Neutrophil (primary cell): ENCODE results near the gene RAB14.
A peak's percentile ranks its signal among the peaks of the same experiment; 100 is the strongest.

Experiments used
- H3K27ac ChIP-seq: fragments of 200-600 bp; sonication (generic); 2 replicates; pipeline ENCODE4 v1.5.1; 2016; ENCODE audit warnings: mild to moderate bottlenecking, moderate library complexity
- H3K27me3 ChIP-seq: fragments of 200-600 bp; sonication (generic); 2 replicates; pipeline ENCODE4 v1.6.0; 2016; ENCODE audit warnings: mild to moderate bottlenecking
- H3K36me3 ChIP-seq: fragments of 200-600 bp; sonication (generic); 2 replicates; pipeline ENCODE4 v1.5.1; 2017
- H3K4me1 ChIP-seq, 2 experiments: fragments of 200-600 bp in 1 of 2; sonication (generic) in 1 of 2; 1 replicate in 1 of 2; 2 replicates in 1 of 2; pipeline versions ENCODE4 v1.5.1 to v1.6.1; 2013 to 2016; ENCODE audit warnings: low read depth in 1 of 2, low read length in 1 of 2, mild to moderate bottlenecking in 1 of 2, moderate library complexity in 1 of 2; ENCODE audit not compliant: control insufficient read depth in 1 of 2, insufficient read depth in 1 of 2
- H3K4me3 ChIP-seq, 2 experiments: fragments of 200-600 bp in 1 of 2; sonication (generic) in 1 of 2; 1 replicate in 1 of 2; 2 replicates in 1 of 2; pipeline ENCODE4 v1.5.1; 2013 to 2016; ENCODE audit warnings: low read depth in 1 of 2, low read length in 1 of 2, mild to moderate bottlenecking in 1 of 2, moderate library complexity in 1 of 2
- H3K9me3 ChIP-seq: fragments of 200-600 bp; sonication (generic); 2 replicates; pipeline ENCODE4 v1.5.1; 2016
- TF ChIP-seq, protein P1 (sequence below): fragments of 200-600 bp; sonication (generic); IDR thresholded peaks from 2 replicates; pipeline ENCODE4 v1.5.1; 2016; ENCODE audit warnings: antibody characterized with exemption

RAB14 gene

GRCh38 chr9:121197132-121197531 lies 4.5 kb downstream of the RAB14 start:
- Histone ChIP-seq H3K27me3 (no peaks in the 10 kb centered on the region), H3K4me3 (no peak overlapping the region), H3K4me1 (peaks cover 59 to 84% of the 10 kb centered on the region in 2 experiments), H3K36me3 (no peaks in the 10 kb centered on the region), H3K9me3 (no peaks in the 10 kb centered on the region), H3K27ac (no peak overlapping the region)
- TF ChIP-seq, protein P1, sequence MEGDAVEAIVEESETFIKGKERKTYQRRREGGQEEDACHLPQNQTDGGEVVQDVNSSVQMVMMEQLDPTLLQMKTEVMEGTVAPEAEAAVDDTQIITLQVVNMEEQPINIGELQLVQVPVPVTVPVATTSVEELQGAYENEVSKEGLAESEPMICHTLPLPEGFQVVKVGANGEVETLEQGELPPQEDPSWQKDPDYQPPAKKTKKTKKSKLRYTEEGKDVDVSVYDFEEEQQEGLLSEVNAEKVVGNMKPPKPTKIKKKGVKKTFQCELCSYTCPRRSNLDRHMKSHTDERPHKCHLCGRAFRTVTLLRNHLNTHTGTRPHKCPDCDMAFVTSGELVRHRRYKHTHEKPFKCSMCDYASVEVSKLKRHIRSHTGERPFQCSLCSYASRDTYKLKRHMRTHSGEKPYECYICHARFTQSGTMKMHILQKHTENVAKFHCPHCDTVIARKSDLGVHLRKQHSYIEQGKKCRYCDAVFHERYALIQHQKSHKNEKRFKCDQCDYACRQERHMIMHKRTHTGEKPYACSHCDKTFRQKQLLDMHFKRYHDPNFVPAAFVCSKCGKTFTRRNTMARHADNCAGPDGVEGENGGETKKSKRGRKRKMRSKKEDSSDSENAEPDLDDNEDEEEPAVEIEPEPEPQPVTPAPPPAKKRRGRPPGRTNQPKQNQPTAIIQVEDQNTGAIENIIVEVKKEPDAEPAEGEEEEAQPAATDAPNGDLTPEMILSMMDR: no peak

GRCh38 chr9:121196389-121196788 lies 5.3 kb downstream of the RAB14 start:
- Histone ChIP-seq H3K27me3 (no peaks in the 10 kb centered on the region), H3K4me1 (peaks cover 60 to 91% of the 10 kb centered on the region in 2 experiments), H3K9me3 (no peaks in the 10 kb centered on the region), H3K27ac (peak overlapping the region; percentile 1), H3K4me3 (no peak overlapping the region), H3K36me3 (no peaks in the 10 kb centered on the region)
- TF ChIP-seq, protein P1: no peak

DNA sequence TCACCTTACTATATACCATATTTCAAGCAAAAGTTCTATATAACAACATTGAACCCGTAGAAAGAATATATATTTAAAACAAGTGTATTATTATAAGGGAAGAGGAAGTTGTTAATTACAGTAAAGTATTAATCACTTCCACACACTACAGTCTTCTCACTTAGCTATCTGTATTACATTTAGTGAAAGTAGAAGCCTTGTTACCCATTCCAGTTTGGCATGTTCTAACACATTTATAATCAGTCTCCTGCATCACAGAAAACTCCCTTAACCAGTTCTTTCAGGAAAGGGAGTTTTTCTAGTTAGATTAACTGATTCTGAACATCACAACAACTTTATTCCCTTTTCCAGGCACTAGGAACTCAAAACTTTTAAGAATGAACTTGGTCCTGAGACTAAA lies 6.9 kb downstream of the RAB14 start:
- H3K9me3 ChIP-seq: no peaks in the 10 kb centered on the region
- H3K36me3 ChIP-seq: no peaks in the 10 kb centered on the region
- TF ChIP-seq, protein P1: no peak
- no peaks in the 10 kb centered on the region for H3K27me3 ChIP-seq
- H3K4me3 ChIP-seq: no peak overlapping the region
- H3K4me1 ChIP-seq: peaks cover 48 to 83% of the 10 kb centered on the region in 2 experiments
- peak overlapping the region; percentile 56 for H3K27ac ChIP-seq

DNA sequence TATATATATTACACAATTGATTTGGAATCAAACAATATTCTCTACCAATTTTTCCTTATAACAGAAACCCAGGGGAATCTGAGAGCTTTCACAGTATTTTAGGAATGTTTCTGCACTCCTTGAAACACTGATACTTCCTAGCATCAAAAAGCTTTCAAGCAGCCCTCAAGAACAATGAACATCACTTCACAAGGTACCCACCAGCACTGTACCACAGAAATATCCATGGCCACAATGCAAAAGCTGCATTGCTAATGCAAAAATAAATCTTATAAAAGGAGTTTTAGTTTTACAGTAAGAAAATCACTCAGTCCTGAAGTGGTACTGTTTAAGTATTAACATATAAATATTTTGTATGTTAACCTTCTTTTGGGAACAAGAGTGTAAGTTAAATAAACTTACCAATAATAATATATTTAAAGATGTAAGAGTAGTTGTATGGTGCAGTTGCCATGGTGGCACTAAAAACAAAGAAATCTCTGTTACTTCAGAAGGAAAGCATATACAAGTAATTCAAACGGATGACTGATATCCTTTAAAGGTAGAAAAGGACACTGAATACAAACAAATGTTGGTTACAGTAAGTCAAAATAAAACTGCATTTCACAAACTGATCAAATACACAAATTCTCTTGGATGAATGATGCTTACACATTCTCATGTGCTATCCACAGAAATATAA lies 8.6 kb downstream of the RAB14 start:
- TF ChIP-seq, protein P1: no peak
- Histone ChIP-seq H3K27ac (peak overlapping the region; percentile 27), H3K27me3 (no peaks in the 10 kb centered on the region), H3K36me3 (no peaks in the 10 kb centered on the region), H3K4me1 (peaks cover 31 to 67% of the 10 kb centered on the region in 2 experiments), H3K9me3 (no peaks in the 10 kb centered on the region), H3K4me3 (no peak overlapping the region)

GRCh38 chr9:121192518-121192917 lies 9.2 kb downstream of the RAB14 start:
- Histone ChIP-seq H3K36me3 (no peaks in the 10 kb centered on the region), H3K4me3 (no peak overlapping the region), H3K27me3 (no peaks in the 10 kb centered on the region), H3K4me1 (peaks cover 26 to 61% of the 10 kb centered on the region in 2 experiments), H3K9me3 (no peaks in the 10 kb centered on the region), H3K27ac (no peak overlapping the region)
- TF ChIP-seq, protein P1: no peak
